HepG2 (cell line): ENCODE measurements around the gene EZH1. TPM values are rescaled to one million over a fixed set of nuclear protein-coding genes. Genes with fewer than 3 reads are reported as not detected.

Experiments used
- AGO1 ChIP-seq: fragments of 200-400 bp; formaldehyde crosslinking; IDR thresholded peaks from 2 replicates; pipeline ENCODE4 v1.6.1; 2017; ENCODE audit warnings: mild to moderate bottlenecking, low read depth, low read length, moderate library complexity; ENCODE audit not compliant: poor library complexity, severe bottlenecking
- CC2D1A ChIP-seq: sonication (generic); formaldehyde crosslinking; IDR thresholded peaks from 2 replicates; pipeline ENCODE4 v1.8.1; 2023; ENCODE audit warnings: mild to moderate bottlenecking, missing genetic modification reagents
- FOXP4 ChIP-seq: sonication (generic); formaldehyde crosslinking; IDR thresholded peaks from 2 replicates; pipeline ENCODE4 v1.4.0; 2020; ENCODE audit warnings: missing genetic modification reagents
- GPN1 ChIP-seq: sonication (generic); formaldehyde crosslinking; IDR thresholded peaks from 2 replicates; pipeline ENCODE4 v1.5.1; 2020; ENCODE audit warnings: missing genetic modification reagents, borderline replicate concordance
- KLF15 ChIP-seq: sonication (generic); formaldehyde crosslinking; IDR thresholded peaks from 2 replicates; pipeline ENCODE4 v1.8.1; 2023; ENCODE audit warnings: borderline replicate concordance, mild to moderate bottlenecking, inconsistent platforms, missing genetic modification reagents, mixed read lengths
- NR2F2 ChIP-seq: IDR thresholded peaks from 2 replicates; pipeline ENCODE4 v1.6.1; 2012; ENCODE audit warnings: low read depth, inconsistent platforms, borderline replicate concordance
- RARG ChIP-seq: sonication (generic); formaldehyde crosslinking; IDR thresholded peaks from 2 replicates; pipeline ENCODE4 v1.4.0; 2020; ENCODE audit warnings: low read depth, mild to moderate bottlenecking, missing genetic modification reagents
- SALL2 ChIP-seq: sonication (generic); formaldehyde crosslinking; IDR thresholded peaks from 2 replicates; pipeline ENCODE4 v1.8.1; 2023; ENCODE audit warnings: mild to moderate bottlenecking, missing genetic modification reagents, inconsistent platforms
- SRSF1 ChIP-seq: fragments of 200-400 bp; formaldehyde crosslinking; optimal IDR thresholded peaks from 2 replicates; pipeline ENCODE3; 2017; ENCODE audit warnings: mild to moderate bottlenecking, low read depth, low read length, moderate library complexity
- YY1 ChIP-seq: IDR thresholded peaks from 2 replicates; pipeline ENCODE4 v1.6.1; 2011; ENCODE audit warnings: low read length, low read depth, moderate library complexity, mild to moderate bottlenecking; ENCODE audit not compliant: insufficient read depth, insufficient replicate concordance
- ZNF124 ChIP-seq: sonication (generic); formaldehyde crosslinking; IDR thresholded peaks from 2 replicates; pipeline ENCODE4 v1.4.0; 2020; ENCODE audit warnings: missing genetic modification reagents
- ZNF232 ChIP-seq: sonication (generic); formaldehyde crosslinking; IDR thresholded peaks from 2 replicates; pipeline ENCODE4 v1.4.0; 2020; ENCODE audit warnings: missing genetic modification reagents, borderline replicate concordance
- ZNF317 ChIP-seq: sonication (generic); formaldehyde crosslinking; IDR thresholded peaks from 2 replicates; pipeline ENCODE4 v1.5.0; 2020; ENCODE audit warnings: mild to moderate bottlenecking, missing genetic modification reagents
- ZNF350 ChIP-seq: sonication (generic); formaldehyde crosslinking; IDR thresholded peaks from 2 replicates; pipeline ENCODE4 v1.4.0; 2020; ENCODE audit warnings: mild to moderate bottlenecking, low read depth, missing genetic modification reagents, borderline replicate concordance
- ZNF546 ChIP-seq: sonication (generic); formaldehyde crosslinking; conservative IDR thresholded peaks from 2 replicates; pipeline ENCODE4 v1.8.1; 2023; ENCODE audit warnings: mild to moderate bottlenecking, missing genetic modification reagents
- polyA plus RNA-seq, 8 experiments: library from polyadenylated mRNA; depleted of rRNA in 3 of 8; stranded (reverse) in 7 of 8; unstranded in 1 of 8; fragments of >200 nt; fragmentation: Illumina TruSeq in 4 of 8; extraction: Trizol in 4 of 8; gene quantifications; 2 replicates each; pipeline versions ENCODE4 v1.2.1 to v1.2.3, GENCODE V29; 2011 to 2016; ENCODE audit warnings: low read depth in 4 of 8, missing spikeins in 1 of 8, mixed read lengths in 1 of 8; ENCODE audit not compliant: insufficient read depth in 1 of 8
- total RNA-seq, 5 experiments: library from RNA; depleted of rRNA; stranded (reverse); fragments of >200 nt; fragmentation: Illumina TruSeq; extraction: Trizol; gene quantifications; 2 replicates each; pipeline ENCODE4 v1.2.3, GENCODE V29; 2016; ENCODE audit warnings: low read depth in 1 of 5
- TF ChIP-seq, protein P1 (sequence below), 2 experiments: sonication (generic) in 1 of 2; formaldehyde crosslinking in 1 of 2; IDR thresholded peaks; 2 replicates each; pipeline versions ENCODE4 v1.5.1 to v1.6.1; 2011 to 2020; ENCODE audit warnings: borderline replicate concordance in 1 of 2, low read depth in 1 of 2, low read length in 1 of 2, mild to moderate bottlenecking in 1 of 2, missing genetic modification reagents in 1 of 2, moderate library complexity in 1 of 2
- TF ChIP-seq, protein P2 (sequence below): sonication (generic); formaldehyde crosslinking; IDR thresholded peaks from 2 replicates; pipeline ENCODE4 v1.9.0; 2021; ENCODE audit warnings: missing genetic modification reagents, borderline replicate concordance
- TF ChIP-seq, protein P3 (sequence below): sonication (generic); formaldehyde crosslinking; IDR thresholded peaks from 2 replicates; pipeline ENCODE4 v1.9.0; 2021; ENCODE audit warnings: missing genetic modification reagents, mild to moderate bottlenecking, borderline replicate concordance
- TF ChIP-seq, protein P4 (sequence below): sonication (generic); formaldehyde crosslinking; IDR thresholded peaks from 2 replicates; pipeline ENCODE4 v1.5.1; 2020; ENCODE audit warnings: missing genetic modification reagents, mild to moderate bottlenecking, borderline replicate concordance

EZH1 gene
- total and polyA plus RNA-seq, 2 of the 13 experiments (the other 11 are each of a cell fraction or from before 2014, with no cell fraction given) = 11.6 to 24.0 TPM

- TF ChIP-seq, protein P1, sequence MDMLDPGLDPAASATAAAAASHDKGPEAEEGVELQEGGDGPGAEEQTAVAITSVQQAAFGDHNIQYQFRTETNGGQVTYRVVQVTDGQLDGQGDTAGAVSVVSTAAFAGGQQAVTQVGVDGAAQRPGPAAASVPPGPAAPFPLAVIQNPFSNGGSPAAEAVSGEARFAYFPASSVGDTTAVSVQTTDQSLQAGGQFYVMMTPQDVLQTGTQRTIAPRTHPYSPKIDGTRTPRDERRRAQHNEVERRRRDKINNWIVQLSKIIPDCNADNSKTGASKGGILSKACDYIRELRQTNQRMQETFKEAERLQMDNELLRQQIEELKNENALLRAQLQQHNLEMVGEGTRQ (IDR thresholded peaks at IDR 0.05; ENCODE audit: low read depth, low read length) = no peak
- TF ChIP-seq, protein P1 (CRISPR knock-in tag; IDR thresholded peaks at IDR 0.05; ENCODE audit: borderline replicate concordance) = no peak
- TF ChIP-seq ZNF317 = peak; percentile 73
- TF ChIP-seq GPN1 (CRISPR knock-in tag) = no peak
- no peak for TF ChIP-seq KLF15 (CRISPR knock-in tag)
- TF ChIP-seq SRSF1 = peak; percentile 72
- TF ChIP-seq ZNF232 (CRISPR knock-in tag) = no peak
- TF ChIP-seq ZNF350 (CRISPR knock-in tag) = no peak
- TF ChIP-seq CC2D1A (CRISPR knock-in tag) = no peak
- no peak for TF ChIP-seq ZNF546 (CRISPR knock-in tag)
- TF ChIP-seq FOXP4 (CRISPR knock-in tag) = no peak
- TF ChIP-seq NR2F2 = no peak
- TF ChIP-seq, protein P2, sequence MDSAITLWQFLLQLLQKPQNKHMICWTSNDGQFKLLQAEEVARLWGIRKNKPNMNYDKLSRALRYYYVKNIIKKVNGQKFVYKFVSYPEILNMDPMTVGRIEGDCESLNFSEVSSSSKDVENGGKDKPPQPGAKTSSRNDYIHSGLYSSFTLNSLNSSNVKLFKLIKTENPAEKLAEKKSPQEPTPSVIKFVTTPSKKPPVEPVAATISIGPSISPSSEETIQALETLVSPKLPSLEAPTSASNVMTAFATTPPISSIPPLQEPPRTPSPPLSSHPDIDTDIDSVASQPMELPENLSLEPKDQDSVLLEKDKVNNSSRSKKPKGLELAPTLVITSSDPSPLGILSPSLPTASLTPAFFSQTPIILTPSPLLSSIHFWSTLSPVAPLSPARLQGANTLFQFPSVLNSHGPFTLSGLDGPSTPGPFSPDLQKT (CRISPR knock-in tag) = no peak
- TF ChIP-seq ZNF124 (CRISPR knock-in tag) = no peak
- no peak for TF ChIP-seq SALL2
- TF ChIP-seq RARG (CRISPR knock-in tag) = no peak
- TF ChIP-seq, protein P3, sequence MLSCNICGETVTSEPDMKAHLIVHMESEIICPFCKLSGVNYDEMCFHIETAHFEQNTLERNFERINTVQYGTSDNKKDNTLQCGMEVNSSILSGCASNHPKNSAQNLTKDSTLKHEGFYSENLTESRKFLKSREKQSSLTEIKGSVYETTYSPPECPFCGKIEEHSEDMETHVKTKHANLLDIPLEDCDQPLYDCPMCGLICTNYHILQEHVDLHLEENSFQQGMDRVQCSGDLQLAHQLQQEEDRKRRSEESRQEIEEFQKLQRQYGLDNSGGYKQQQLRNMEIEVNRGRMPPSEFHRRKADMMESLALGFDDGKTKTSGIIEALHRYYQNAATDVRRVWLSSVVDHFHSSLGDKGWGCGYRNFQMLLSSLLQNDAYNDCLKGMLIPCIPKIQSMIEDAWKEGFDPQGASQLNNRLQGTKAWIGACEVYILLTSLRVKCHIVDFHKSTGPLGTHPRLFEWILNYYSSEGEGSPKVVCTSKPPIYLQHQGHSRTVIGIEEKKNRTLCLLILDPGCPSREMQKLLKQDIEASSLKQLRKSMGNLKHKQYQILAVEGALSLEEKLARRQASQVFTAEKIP (CRISPR knock-in tag) = no peak
- no peak for TF ChIP-seq YY1
- TF ChIP-seq, protein P4, sequence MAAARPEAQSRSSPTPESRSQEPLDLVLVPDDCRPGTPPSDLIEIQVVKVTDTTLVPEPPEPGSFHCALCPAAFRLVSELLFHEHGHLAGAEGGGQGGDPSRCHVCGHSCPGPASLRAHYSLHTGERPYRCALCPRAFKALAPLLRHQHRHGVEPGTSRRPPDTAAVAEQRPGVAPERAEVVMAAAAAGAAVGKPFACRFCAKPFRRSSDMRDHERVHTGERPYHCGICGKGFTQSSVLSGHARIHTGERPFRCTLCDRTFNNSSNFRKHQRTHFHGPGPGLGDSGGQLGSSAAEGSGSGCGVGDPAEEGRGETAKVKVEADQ (CRISPR knock-in tag) = no peak
- peak; percentile 95 for TF ChIP-seq AGO1
These were observed 36.2 kb upstream of the EZH1 start (continued) for GRCh38 chr17:42780851-42781638.
